T1000 (cell line): Measurements from ENCODE around the gene AP5Z1.

ENCODE experiments used
- DNase-seq: peaks from one replicate; lab custom pipeline; 2025; ENCODE audit warnings: mixed read lengths; lab: John Stamatoyannopoulos, UW

Gene AP5Z1

GRCh38 chr7:4822677-4823076 lies 47.3 kb downstream of the AP5Z1 start:
- DNase-seq: no peak

GRCh38 chr7:4823441-4824119 lies 48.2 kb downstream of the AP5Z1 start:
- DNase-seq: no peak

GRCh38 chr7:4824120-4824775 lies 48.8 kb downstream of the AP5Z1 start:
- DNase-seq: no peak

GRCh38 chr7:4825081-4825480 lies 49.7 kb downstream of the AP5Z1 start:
- no peak for DNase-seq

GRCh38 chr7:4828720-4829383 lies 53.4 kb downstream of the AP5Z1 start:
- no peak for DNase-seq

- no peak for DNase-seq
These were observed 54.8 kb downstream of the AP5Z1 start for GRCh38 chr7:4830176-4830575.

GRCh38 chr7:4831723-4832495 lies 56.5 kb downstream of the AP5Z1 start:
- no peak for DNase-seq

- no peak for DNase-seq
These were observed 57.3 kb downstream of the AP5Z1 start for GRCh38 chr7:4832711-4833110.

GRCh38 chr7:4833176-4833575 lies 57.8 kb downstream of the AP5Z1 start:
- no peak for DNase-seq

GRCh38 chr7:4833691-4834600 lies 58.5 kb downstream of the AP5Z1 start:
- DNase-seq: no peak

- DNase-seq: no peak
These were observed 59.4 kb downstream of the AP5Z1 start for GRCh38 chr7:4834601-4835397.

- no peak for DNase-seq
These were observed 60.2 kb downstream of the AP5Z1 start for GRCh38 chr7:4835398-4836205.

- no peak for DNase-seq
These were observed 60.8 kb downstream of the AP5Z1 start for GRCh38 chr7:4836206-4836661.

- no peak for DNase-seq
These were observed 61.8 kb downstream of the AP5Z1 start for GRCh38 chr7:4837041-4837802.

GRCh38 chr7:4837803-4838625 lies 62.6 kb downstream of the AP5Z1 start:
- DNase-seq: no peak

GRCh38 chr7:4838626-4839334 lies 63.4 kb downstream of the AP5Z1 start:
- DNase-seq: no peak

GRCh38 chr7:4840079-4840501 lies 64.7 kb downstream of the AP5Z1 start:
- DNase-seq: no peak
